PFSK-1 (cell line): ENCODE measurements around the gene FAN1.

Source experiments
- FOXP2 ChIP-seq: optimal IDR thresholded peaks from 2 replicates; pipeline ENCODE3; 2011; ENCODE audit warnings: borderline replicate concordance, control low read depth, inconsistent platforms; ENCODE audit not compliant: insufficient read depth; ENCODE audit errors: extremely low read length, extremely low read depth
- POLR2AphosphoS5 ChIP-seq: IDR thresholded peaks from 2 replicates; pipeline ENCODE4 v1.6.1; 2012; ENCODE audit warnings: low read depth, mild to moderate bottlenecking, control low read depth, low read length, moderate library complexity
- SIN3A ChIP-seq: IDR thresholded peaks from 2 replicates; pipeline ENCODE4 v1.6.1; 2012; ENCODE audit warnings: mild to moderate bottlenecking, low read length, moderate library complexity, borderline replicate concordance; ENCODE audit not compliant: insufficient read depth
- TAF1 ChIP-seq: IDR thresholded peaks from 2 replicates; pipeline ENCODE4 v1.6.1; 2012; ENCODE audit warnings: low read length, control low read depth, borderline replicate concordance; ENCODE audit not compliant: insufficient read depth
- TF ChIP-seq, protein P1 (sequence below), 2 experiments: IDR thresholded peaks; 2 replicates each; pipeline versions ENCODE4 v1.6.1 to v1.8.0; 2011 to 2012; ENCODE audit warnings: low read depth in 2 of 2, low read length in 2 of 2, control low read depth in 1 of 2, inconsistent platforms in 1 of 2, mild to moderate bottlenecking in 1 of 2, moderate library complexity in 1 of 2; ENCODE audit not compliant: insufficient read depth in 1 of 2

The FAN1 gene

DNA sequence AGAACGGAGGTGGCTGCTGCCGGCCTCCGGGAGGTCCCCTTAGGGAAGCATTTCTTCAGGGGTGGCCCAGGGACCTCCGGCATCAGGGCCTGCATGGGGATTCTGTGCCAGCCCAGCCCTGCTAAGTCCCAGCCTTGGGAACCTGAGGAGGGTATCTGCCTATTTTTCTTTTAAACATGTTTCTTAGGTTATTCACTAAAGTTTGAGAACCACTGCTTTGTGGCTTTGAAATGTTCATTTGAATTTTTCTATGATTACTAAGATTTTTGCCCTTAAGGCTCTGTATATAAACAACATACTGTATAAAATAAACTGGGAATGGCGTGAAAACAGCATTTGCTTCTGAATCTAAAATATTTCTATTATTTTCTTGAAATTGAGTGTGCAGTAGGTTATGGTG lies 24.4 kb downstream of the FAN1 start:
- TF ChIP-seq SIN3A: no peak
- TF ChIP-seq FOXP2: no peak
- no peak for TF ChIP-seq POLR2AphosphoS5
- TF ChIP-seq, protein P1, sequence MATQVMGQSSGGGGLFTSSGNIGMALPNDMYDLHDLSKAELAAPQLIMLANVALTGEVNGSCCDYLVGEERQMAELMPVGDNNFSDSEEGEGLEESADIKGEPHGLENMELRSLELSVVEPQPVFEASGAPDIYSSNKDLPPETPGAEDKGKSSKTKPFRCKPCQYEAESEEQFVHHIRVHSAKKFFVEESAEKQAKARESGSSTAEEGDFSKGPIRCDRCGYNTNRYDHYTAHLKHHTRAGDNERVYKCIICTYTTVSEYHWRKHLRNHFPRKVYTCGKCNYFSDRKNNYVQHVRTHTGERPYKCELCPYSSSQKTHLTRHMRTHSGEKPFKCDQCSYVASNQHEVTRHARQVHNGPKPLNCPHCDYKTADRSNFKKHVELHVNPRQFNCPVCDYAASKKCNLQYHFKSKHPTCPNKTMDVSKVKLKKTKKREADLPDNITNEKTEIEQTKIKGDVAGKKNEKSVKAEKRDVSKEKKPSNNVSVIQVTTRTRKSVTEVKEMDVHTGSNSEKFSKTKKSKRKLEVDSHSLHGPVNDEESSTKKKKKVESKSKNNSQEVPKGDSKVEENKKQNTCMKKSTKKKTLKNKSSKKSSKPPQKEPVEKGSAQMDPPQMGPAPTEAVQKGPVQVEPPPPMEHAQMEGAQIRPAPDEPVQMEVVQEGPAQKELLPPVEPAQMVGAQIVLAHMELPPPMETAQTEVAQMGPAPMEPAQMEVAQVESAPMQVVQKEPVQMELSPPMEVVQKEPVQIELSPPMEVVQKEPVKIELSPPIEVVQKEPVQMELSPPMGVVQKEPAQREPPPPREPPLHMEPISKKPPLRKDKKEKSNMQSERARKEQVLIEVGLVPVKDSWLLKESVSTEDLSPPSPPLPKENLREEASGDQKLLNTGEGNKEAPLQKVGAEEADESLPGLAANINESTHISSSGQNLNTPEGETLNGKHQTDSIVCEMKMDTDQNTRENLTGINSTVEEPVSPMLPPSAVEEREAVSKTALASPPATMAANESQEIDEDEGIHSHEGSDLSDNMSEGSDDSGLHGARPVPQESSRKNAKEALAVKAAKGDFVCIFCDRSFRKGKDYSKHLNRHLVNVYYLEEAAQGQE (IDR thresholded peaks at IDR 0.05; ENCODE audit: insufficient read depth in 1 of 2, low read depth in 2 of 2, low read length in 2 of 2): no peak
- TF ChIP-seq TAF1: no peak

GRCh38 chr15:30929064-30929669 lies 25.5 kb downstream of the FAN1 start:
- no peak for TF ChIP-seq FOXP2
- TF ChIP-seq POLR2AphosphoS5: no peak
- TF ChIP-seq TAF1: no peak
- TF ChIP-seq, protein P1 (IDR thresholded peaks at IDR 0.05; ENCODE audit: insufficient read depth in 1 of 2, low read depth in 2 of 2, low read length in 2 of 2): no peak
- no peak for TF ChIP-seq SIN3A

GRCh38 chr15:30929982-30930381 lies 26.3 kb downstream of the FAN1 start:
- TF ChIP-seq POLR2AphosphoS5 (no peak), TAF1 (no peak), SIN3A (no peak), FOXP2 (no peak)
- TF ChIP-seq, protein P1 (IDR thresholded peaks at IDR 0.05; ENCODE audit: insufficient read depth in 1 of 2, low read depth in 2 of 2, low read length in 2 of 2): no peak

DNA sequence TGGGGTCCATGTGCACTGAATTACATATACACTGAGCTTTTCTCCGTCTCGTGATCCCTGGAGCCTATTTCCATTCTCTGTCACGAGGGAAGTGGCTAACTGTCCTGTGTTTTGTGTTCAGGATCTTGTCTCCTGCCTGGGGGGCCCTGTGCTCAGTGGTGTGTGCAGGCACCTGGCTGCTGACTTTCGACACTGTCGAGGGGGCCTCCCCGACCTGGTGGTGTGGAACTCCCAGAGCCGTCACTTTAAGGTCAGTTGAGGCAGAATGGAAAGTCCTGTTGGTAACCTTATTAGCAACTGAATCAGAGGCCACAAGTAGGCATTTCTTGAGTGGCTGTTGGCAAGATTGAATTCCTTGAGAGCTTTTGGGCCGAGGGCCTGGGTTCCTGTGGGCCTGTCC lies 26.7 kb downstream of the FAN1 start:
- TF ChIP-seq FOXP2: no peak
- no peak for TF ChIP-seq SIN3A
- TF ChIP-seq POLR2AphosphoS5: no peak
- TF ChIP-seq, protein P1 (IDR thresholded peaks at IDR 0.05; ENCODE audit: insufficient read depth in 1 of 2, low read depth in 2 of 2, low read length in 2 of 2): no peak
- TF ChIP-seq TAF1: no peak

DNA sequence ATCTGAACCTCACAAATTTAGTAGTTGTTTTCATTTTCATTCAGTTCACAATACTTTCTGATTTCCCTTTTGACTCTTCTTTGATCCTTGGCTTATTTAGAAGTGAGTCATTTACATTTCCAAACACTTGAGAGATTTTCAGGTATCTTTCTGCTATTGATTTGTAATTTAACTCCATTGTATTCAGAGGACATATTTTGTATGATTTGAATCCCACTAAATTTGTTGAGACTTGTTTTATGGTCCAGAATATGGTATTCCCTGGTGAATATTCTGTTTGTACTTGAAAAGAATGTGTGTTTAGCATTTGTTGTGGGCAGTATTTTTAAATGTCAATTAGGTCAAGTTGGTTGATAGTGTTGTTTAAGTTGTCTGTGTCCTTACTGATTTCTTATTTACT lies 29.6 kb downstream of the FAN1 start:
- TF ChIP-seq POLR2AphosphoS5 (no peak), TAF1 (no peak), SIN3A (no peak), FOXP2 (no peak)
- TF ChIP-seq, protein P1 (IDR thresholded peaks at IDR 0.05; ENCODE audit: insufficient read depth in 1 of 2, low read depth in 2 of 2, low read length in 2 of 2): no peak
